Measurements from ENCODE around the gene MARVELD1.
"Not testable (repeated sequence)": the region's sequence is repeated elsewhere in the genome, so short reads cannot be mapped to it uniquely, and the experiment has no call there.

Gene MARVELD1

DNA sequence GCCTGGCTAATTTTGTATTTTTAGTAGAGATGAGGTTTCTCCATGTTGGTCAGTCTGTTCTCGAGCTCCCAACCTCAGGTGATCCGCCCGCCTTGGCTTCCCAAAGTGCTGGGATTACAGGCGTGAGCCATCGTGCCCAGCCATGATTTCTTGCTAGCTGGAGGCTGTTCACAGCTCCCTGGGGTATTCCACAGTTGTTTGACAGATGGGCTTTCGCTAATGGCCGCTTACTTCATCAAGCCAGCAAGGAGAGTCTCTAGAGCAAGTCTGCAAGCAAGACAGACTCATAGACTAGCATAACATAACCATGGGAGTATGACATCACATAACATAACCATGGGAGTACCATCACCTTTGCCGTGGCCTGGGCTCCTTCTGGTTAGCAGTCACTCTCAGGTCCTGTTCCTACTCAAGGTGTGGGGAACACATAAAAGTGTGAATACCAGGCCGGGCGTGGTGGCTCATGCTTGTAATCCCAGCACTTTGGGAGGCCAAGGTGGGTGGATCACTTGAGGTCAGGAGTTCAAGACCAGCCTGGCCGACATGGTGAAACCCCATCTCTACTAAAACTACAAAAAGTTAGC is 15.4 kb upstream of the MARVELD1 start:
- DNase-seq: not testable (repeated sequence)

DNA sequence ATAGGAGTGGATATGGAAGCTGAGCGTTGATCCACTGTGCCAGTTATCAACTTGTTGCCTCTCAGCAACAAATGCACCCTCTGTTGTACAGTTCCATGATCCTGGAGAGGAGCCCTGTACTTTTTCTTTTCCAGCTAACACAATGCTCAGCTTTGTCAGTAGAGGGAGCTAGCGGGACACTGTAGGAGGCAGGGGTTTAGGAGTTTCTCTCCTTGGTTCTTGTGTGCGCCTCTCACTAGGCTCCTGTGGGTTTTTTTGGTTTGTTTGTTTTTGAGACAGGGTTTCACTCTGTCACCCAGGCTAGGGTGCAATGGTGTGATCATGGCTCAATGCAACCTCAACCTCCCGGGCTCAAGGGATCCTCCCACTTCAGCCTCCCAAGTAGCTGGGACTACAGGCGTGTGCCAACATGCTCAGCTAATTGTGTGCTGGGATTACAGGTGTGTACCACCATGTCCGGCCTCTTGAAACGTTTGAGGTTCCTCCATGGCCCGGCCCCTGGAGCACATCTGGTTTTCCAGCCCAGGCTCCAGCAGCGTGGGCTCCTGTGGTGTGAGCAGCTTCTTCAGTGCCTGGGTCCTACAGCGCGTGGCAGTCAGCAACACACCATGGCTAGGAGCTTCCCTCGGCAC is 12.0 kb upstream of the MARVELD1 start:
- DNase-seq: peak; percentile 69

DNA sequence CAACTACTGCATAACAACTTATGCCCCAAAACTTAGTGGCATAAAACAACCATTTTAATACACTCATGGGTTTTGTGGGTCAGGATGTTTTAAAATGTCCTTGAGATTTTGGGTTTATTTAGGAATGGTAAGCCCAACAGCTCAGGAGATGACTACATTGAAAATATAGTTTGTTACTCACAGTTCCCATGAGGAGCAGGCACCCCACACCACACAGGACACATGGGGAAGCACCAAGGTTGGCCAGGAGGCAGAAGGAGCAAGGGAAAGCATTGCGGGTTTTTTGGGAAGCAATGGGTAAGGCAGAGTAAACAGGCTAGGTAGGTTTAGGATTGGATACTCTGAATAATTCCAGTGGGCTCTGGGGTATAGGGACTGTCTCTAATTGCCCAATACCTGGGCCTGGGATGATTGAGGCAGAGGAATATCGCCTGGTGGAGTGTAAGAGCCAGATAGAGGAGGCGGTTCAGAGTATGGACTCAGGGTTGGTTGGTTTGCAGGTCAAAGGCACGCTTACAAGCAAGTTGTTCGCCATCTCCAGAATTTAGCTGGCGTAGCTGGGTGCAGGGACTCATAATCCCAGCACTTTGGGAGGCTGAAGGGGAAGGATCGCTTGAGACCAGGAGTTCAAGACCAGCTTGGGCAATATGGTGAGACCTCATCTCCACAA is 10.0 kb upstream of the MARVELD1 start:
- no peak for DNase-seq

DNA sequence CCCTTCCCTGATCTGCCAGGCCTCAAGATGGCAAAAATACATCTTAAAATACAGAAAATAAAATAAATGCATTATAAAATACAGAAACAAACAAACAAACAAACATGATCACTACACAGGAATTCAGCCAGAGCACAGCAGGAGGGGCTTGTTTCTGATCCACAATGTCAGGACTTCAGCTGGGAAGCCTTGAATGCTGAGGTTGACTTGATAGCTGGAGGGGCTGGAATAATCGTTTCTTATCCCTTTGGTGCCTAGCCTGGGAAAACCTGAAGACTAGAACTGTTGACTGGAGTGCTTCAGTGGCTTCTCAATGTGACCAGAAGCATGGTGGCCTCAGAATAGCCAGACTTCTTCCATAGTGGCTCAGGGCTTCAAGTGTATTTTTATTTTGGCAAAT is 9.2 kb upstream of the MARVELD1 start:
- no peak for DNase-seq

DNA sequence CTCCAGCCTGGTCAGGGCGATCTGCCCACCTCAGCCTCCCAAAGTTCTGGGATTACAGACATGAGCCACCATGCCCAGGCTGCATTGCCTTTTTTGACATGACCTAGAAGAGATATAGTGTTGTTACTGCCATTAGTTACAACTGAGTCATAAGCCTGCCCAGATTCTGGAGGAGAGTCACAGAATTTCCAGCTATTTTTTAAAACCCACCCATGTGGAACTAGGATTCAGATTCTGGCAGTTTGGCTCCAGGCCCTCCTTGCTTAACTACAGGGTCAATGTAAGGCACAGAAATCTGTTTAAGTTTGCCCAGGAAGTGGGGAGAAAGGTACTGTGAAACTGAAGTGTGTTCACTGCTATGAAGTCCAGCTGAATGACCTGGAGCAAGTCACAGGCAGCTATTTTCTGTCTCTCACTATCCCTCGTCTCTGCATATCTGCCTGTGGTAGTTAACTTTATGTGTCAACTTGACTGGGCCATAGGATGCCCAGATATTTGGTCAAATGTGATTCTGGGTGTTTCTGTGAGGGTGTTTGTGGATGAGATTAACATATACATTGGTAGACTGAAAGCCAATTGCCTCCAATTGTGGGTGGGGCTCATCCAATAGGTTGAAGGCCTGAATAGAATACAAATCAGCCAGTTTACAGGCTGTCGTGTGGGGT is 8.4 kb upstream of the MARVELD1 start:
- no peak for DNase-seq

DNA sequence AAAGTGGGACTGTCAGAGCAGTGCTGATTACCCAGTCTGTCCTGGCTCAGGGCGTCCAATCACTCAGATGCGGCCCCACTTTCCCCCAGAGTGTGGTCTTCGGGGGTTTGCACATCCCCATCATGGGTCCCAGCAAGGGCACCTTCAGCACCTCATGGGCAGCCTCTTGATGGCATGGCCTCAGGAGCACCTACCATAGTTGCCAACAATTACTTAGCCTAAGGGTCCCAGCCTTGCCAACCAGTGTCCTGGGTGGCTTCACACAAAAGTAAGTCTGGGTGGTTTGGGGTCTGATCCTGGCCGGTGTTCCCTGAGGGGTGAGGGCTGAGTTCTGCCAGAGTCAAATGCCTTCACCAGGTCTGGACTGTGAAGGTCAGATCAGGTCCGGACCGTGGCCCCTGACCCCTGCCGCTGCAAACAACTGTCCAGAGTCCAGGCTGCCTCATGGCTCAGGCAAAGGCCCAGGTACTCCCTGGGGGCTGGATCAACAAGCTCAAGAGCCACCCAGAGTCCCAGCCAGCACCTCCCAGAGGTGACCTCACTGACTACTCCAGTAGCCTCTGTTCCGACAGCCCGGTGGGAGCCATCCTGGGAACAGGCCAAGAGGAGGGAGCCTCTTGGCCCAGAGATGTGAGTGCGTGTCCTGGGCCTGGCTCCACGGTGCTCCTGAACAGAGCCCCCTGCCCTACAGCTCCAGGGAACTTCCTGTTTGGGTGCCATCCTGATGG is 6.2 kb upstream of the MARVELD1 start:
- DNase-seq: no peak

DNA sequence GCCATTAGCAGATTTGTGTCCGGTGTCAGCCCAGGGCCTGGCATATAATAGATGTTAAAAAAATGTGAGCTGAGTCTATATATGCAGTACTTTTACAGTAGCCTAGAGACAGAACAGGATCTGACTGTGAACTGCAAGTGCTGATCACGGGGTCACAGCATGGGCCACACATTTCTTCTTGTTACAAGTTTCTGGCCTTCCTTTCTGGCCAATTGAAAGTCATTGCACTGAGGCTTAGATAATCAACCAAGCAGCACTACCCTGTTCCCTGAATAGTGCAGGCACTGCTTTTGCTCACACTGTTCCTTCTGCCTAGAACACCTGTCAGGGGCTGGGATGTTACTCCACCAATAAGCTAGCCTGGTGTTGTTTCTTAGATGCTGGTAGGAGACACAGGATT is 5.4 kb upstream of the MARVELD1 start:
- DNase-seq: no peak

DNA sequence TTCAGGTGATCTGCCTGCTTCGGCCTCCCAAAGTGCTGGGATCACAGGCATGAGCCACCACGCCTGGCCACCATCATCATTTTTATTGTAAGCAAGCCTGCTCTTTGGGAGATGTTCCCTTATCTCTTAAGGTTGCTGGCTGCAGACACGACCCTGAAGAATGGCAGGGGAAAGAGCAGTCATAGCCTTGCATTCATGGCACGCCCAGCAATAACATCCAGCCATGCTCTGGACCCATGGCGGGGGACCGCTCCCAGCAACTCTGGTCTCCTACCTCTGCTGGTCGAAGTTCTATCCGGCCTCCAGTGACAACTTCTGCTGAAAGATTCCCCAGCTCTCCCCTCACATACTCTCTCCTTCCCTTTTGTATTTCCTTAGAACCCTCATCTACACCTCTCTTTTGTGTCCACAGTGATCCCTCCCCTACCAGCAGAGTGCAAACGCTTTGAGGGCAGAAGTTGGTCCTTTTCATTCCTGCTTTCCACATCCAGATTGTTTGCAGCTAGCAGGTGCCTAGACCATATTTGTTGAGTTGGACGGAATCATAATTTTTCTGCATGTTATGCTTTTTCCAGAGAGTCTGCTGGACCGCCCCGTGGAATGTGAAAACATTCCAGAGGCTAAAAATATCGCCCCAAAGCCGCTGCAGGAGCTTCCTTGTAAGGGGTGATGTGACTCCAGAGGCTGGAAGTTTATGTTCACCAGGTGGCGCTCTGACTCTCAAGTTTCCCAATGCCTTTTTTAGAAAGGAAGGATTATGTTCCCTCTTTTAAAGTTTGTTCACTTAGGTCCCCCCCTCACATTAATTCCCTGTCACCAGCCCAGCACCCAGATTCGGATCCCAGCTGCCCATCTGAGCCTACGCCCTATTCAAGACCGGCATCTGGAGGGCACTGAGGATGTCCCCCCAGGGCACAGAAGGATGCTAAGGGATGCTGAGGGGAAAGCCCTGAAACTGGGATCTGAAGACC is 4.3 kb upstream of the MARVELD1 start:
- DNase-seq: peak; percentile 36

DNA sequence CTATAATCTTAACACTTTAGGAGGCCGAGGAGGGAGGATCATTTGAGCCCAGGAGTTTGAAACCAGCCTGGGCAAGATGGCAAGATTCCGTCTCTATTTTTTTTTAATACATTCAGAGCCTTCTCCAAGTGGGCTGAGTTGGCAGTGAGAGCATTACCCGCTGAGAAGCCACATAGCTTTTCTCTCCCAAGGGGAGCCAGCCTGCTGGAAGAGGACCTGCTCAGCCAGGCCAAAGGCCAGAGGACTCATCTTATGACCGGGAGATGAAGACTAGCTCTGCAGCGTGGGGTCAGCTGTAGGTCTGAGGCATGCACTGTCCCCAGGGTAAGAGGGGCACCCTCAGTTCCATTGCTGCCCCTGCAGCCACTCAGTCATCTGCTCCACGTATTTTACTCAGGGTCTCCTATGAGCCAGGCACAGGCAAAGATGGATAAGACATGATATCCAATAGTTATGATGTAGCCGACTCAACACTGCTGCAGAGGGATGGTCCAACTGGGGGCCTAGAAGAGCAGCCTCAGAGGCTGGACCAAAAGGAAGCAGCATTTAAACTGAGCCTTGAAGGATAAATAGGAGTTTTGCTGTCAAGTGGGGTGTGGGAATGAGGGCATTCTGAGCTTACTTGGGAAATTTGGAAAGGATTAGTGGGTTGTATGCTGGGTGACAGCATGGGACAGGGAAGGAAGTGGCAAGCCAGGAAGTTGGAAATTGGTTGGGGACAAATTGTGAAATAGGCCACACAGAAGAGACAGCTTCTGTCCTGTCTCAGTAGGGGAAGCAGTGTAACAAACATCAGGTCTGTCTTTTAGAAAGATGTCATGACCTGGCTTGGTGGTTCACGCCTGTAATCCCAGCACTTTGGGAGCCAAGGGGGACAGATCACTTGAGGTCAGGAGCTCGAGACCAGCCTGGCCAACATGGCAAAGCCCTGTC is 1.6 kb upstream of the MARVELD1 start:
- no peak for DNase-seq

DNA sequence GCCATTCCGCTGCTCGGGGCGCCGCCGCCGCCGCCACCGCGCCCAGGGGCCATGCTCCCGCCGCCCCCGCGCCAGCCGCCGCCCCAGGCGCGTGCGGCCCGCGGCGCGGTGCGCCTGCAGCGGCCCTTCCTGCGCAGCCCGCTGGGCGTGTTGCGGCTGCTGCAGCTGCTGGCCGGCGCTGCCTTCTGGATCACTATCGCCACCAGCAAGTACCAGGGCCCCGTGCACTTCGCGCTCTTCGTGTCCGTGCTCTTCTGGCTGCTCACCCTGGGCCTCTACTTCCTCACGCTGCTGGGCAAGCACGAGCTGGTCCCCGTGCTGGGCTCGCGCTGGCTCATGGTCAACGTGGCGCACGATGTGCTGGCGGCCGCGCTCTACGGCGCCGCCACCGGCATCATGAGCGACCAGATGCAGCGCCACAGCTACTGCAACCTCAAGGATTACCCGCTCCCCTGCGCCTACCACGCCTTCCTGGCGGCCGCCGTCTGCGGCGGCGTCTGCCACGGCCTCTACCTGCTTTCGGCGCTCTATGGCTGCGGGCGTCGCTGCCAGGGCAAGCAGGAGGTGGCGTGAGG is 383 bp downstream of the MARVELD1 start:
- peak; percentile 58 for DNase-seq

DNA sequence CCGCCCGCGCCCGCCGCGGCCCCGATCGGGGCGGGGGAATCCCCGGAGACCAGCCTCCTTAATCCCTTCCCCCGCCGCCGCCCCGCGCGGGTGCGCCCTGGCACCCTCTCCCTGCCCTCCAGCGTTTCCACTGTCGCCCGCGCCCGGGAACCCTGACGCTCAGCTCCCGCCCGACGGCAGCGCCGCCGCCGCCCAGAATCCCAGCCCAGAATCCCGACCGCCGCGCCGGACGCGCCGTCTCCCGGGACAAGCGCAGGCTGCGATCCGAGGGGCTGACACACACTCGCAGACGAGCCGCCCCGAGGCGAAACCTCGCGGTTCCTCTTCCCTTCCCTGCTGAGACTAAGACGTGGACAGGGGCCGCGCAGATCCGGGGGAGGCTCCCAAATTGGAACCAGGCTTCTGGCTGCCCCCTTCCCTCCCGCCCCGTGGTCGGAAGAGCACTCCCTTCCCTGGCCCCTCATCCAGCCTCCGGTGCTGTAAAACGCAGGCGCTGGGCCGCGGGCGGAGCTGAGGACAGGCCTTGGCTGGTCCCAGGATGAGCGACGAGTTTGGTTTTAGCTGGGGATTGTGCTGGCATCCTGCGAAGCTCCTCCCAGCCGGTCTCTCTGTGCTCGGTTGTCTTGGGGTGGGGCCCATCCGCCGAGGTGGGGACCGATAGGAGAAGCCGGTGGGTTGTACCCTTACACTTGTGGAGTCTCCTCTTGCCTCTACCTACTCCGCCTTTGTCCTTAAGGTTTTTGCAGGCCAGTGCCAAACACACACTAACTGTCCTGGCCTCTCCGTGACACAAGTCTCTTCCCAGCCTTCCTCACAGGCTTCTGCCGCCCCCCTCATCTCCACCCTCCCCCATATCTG is 1.1 kb downstream of the MARVELD1 start:
- no peak for DNase-seq

DNA sequence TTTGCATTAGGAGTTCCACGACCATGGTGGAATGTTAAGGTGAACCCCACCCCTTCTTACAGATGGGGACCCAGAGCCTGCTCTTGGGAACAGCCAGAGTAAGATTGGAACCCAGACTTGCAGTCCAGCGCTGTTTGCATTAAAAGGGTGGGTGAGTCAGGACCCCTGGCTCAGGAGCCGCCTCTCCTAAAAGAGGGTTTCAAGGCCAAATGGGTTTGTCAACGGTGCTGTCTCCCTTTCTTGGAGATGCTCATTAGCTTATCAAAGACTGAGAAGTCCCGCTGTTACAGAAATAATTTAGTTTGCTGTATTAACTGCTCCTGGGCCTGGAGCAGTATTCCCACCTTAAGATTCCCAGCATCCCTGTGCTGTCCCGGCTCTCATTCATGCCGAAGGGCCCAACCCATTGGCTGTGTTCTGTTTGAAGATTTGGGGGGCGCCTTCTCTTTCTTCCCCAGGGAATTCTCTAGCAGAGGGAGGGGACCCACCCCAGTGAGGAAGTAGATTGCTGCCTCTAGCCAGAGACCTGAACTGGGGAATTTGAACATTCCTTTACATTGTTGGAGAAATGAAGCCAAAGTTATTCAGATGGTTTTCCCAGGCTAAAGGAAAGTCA is 1.8 kb downstream of the MARVELD1 start:
- DNase-seq: no peak

DNA sequence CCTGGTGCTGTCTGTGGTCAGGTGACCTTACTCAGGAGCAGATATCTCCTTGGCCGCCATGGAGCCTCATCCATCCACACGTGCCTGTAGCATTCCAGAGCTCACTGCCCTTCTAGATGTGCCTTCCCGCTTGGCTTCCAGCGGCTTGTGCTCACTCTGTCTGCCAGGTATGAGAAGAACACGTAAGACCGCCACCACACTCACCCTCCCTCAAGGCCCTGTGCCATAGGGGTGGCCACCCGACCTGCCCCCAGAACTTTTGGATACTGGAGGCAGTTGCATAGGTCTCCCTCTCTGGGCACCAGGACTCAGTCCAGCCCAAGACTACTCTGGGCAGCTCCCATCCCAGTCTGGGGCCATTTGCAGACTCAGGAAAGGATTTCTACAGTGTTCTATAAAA is 4.1 kb downstream of the MARVELD1 start:
- DNase-seq: no peak

DNA sequence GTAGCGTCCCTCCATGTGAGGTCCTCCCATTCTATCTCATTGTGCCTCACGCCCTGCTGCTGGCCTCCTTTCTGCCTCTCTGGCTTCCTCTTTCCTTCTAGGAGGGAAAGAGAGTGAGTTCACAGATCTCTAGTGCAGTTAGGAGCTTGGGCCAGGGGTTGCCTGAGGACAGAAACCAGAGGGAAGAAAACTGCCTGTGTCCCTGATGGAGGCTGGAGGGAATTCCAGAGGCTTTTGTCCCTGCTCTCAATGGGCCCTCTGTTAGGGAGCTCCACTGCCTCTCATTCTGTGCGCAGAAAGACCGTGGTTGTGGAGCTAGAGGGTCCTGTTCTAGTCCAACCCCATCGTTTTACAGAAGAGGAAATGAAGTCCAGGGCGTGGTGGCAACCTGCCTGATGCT is 4.6 kb downstream of the MARVELD1 start:
- DNase-seq: no peak

DNA sequence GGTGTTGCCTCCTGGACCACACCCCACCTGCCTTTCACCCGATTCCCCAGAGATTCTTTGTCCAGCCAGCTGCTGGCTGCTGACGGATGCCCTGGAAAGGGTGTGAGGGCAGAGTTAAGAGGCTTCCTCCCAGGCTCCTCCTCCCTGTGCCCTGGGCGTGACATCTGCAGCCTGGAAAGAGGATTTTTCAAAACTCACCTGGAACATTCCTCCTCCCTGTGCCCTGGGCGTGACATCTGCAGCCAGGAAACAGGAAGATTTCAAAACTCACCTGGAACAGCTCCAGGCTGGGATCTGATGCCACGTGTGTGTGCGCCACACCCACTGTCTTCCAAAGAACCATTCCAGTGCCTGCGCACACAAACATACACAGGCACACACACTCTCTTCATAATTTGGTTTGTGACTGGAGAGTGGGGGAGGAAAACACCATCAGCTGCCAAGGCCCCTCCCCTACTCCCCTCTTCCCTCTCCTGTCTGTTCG is 5.2 kb downstream of the MARVELD1 start:
- DNase-seq: no peak

DNA sequence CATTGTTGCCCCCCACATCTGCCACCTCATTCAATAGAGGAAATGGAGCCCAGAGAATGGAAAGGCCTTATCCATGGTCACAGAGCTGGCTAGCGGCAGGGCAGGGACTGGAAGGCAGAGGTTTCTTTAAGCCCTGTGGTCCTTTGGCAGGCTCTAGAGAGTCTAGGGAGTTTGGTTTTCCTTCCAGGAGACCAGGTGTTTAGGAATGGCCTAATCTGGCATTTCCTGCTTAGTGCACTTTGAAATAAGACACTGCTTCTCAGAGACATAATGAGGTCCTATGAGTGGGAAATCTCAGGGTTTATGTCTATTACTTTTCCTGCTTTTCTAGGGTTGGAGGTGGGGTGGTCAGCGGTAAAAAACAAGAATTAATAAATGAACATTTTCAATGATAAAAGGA is 6.1 kb downstream of the MARVELD1 start:
- no peak for DNase-seq

DNA sequence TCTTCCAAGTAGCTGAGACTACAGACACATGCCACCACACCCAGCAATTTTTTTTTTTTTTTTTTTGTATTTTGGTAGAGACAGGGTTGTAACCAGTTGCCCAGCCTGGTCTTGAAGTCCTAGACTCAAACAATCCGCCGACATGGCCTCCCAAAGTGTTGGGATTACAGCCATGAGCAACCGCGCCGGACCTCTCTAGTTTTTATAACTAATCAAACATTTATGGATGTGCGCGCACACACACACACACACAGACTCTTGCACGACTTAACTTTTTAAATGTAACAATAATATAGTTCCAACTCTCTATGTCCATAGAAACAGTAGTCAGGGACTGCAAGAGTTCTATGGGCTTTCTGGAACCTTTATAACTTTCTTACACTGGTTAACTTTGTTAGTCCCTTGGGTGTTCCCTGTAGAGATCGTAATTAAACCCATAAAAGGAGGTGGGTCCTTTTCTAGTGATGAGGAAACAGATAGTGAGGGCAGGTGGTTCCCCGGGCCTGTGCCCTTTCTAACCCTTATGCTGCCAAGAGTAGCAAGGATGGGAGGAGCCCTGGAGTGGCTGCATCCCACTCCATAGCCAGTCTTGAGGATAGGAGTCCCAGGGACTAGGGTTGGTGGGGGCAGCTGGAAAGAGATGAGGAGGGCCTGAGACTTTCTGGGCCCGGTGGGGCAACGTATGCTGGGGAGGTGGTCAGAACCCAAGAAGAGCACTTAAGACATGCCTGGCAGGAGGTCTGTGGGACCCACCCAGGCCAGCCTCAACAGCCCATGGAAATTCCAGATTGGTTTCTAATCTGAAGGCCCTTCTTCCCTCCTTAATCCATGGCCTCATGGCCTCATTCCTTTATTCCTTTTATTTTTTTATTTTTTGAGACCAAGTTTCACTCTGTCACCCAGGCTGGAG is 8.6 kb downstream of the MARVELD1 start:
- no peak for DNase-seq

DNA sequence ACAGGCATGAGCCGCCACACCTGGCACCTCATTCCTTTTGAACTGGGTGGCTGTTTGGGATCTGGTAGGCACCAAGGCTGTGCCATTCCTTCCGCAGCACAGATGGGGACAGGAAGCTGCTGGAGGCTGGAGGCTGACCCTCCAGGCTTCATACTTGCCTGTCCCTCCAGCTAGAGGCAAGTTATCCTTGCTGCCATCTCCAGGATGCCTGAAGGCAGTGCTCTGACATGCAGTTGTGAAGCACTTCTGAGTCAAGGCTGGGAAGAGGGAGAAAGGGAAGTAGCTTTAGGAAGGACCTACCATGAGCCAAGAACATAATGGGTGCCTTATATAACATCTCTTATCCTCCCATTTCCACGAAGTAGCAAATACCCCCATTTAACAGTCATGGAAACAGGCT is 9.5 kb downstream of the MARVELD1 start:
- no peak for DNase-seq

Measured in CD4-positive, alpha-beta T cell treated with Interleukin-21 for 1 hour (primary cell).